ENCODE measurements around the gene CACNA1F. TPM values are rescaled to one million over a fixed set of nuclear protein-coding genes. Genes with fewer than 3 reads are reported as not detected.

Gene CACNA1F
- total RNA-seq, 1 donor from 2014 or later, result 0.13 TPM

GRCh38 chrX:49251325-49251724, 18.2 kb upstream of the CACNA1F start:
- Mint-ChIP-seq H3K27ac (no peak overlapping the region), H3K9me3 (no peaks in the 10 kb centered on the region), H3K4me3 (no peak overlapping the region), H3K4me1 (ENCODE audit: low read depth) (no peaks in the 10 kb centered on the region), H3K27me3 (ENCODE audit: insufficient read depth) (no peaks in the 10 kb centered on the region), H3K36me3 (ENCODE audit: low read depth) (peaks cover 10% of the 10 kb centered on the region)
- intact Hi-C loops (cut with micrococcal nuclease), result no loop called here
- no peak for DNase-seq (ENCODE audit: low spot score)

GRCh38 chrX:49250578-49250977, 17.4 kb upstream of the CACNA1F start:
- Mint-ChIP-seq H3K27me3 (ENCODE audit: insufficient read depth) (no peaks in the 10 kb centered on the region), H3K36me3 (ENCODE audit: low read depth) (peaks cover 12% of the 10 kb centered on the region), H3K9me3 (no peaks in the 10 kb centered on the region), H3K4me1 (ENCODE audit: low read depth) (no peaks in the 10 kb centered on the region), H3K27ac (peak overlapping the region; percentile 42), H3K4me3 (no peak overlapping the region)
- DNase-seq (ENCODE audit: low spot score), result no peak
- intact Hi-C loops (cut with micrococcal nuclease), result no loop called here

- Mint-ChIP-seq H3K9me3 (no peaks in the 10 kb centered on the region), H3K27me3 (ENCODE audit: insufficient read depth) (no peaks in the 10 kb centered on the region), H3K4me3 (no peak overlapping the region), H3K36me3 (ENCODE audit: low read depth) (peaks cover 12% of the 10 kb centered on the region), H3K4me1 (ENCODE audit: low read depth) (no peaks in the 10 kb centered on the region), H3K27ac (no peak overlapping the region)
- DNase-seq (ENCODE audit: low spot score), result no peak
- intact Hi-C loops (cut with micrococcal nuclease), result no loop called here
These were observed 16.9 kb upstream of the CACNA1F start for GRCh38 chrX:49250066-49250465.

- Mint-ChIP-seq H3K27ac (no peak overlapping the region), H3K27me3 (ENCODE audit: insufficient read depth) (no peaks in the 10 kb centered on the region), H3K4me1 (ENCODE audit: low read depth) (no peaks in the 10 kb centered on the region), H3K4me3 (no peak overlapping the region), H3K36me3 (ENCODE audit: low read depth) (peaks cover 15% of the 10 kb centered on the region), H3K9me3 (no peaks in the 10 kb centered on the region)
- DNase-seq (ENCODE audit: low spot score), result no peak
- intact Hi-C loops (cut with micrococcal nuclease), result no loop called here
These were observed 16.5 kb upstream of the CACNA1F start for GRCh38 chrX:49249616-49250015.

GRCh38 chrX:49249071-49249470, 15.9 kb upstream of the CACNA1F start:
- Mint-ChIP-seq H3K4me1 (ENCODE audit: low read depth) (no peaks in the 10 kb centered on the region), H3K36me3 (ENCODE audit: low read depth) (peaks cover 17% of the 10 kb centered on the region), H3K27ac (no peak overlapping the region), H3K9me3 (no peaks in the 10 kb centered on the region), H3K4me3 (no peak overlapping the region), H3K27me3 (ENCODE audit: insufficient read depth) (no peaks in the 10 kb centered on the region)
- intact Hi-C loops (cut with micrococcal nuclease), result no loop called here
- DNase-seq (ENCODE audit: low spot score), result no peak

- Mint-ChIP-seq H3K27me3 (ENCODE audit: insufficient read depth) (no peaks in the 10 kb centered on the region), H3K4me3 (no peak overlapping the region), H3K9me3 (no peaks in the 10 kb centered on the region), H3K27ac (peak overlapping the region; percentile 44), H3K4me1 (ENCODE audit: low read depth) (no peaks in the 10 kb centered on the region), H3K36me3 (ENCODE audit: low read depth) (peaks cover 22% of the 10 kb centered on the region)
- intact Hi-C loops (cut with micrococcal nuclease), result no loop called here
- DNase-seq (ENCODE audit: low spot score), result no peak
These were observed 15.0 kb upstream of the CACNA1F start for GRCh38 chrX:49247916-49248811.

- Mint-ChIP-seq H3K4me1 (ENCODE audit: low read depth) (no peaks in the 10 kb centered on the region), H3K27me3 (ENCODE audit: insufficient read depth) (no peaks in the 10 kb centered on the region), H3K36me3 (ENCODE audit: low read depth) (peaks cover 25% of the 10 kb centered on the region), H3K4me3 (no peak overlapping the region), H3K27ac (no peak overlapping the region), H3K9me3 (no peaks in the 10 kb centered on the region)
- intact Hi-C loops (cut with micrococcal nuclease), result no loop called here
- DNase-seq (ENCODE audit: low spot score), result no peak
These were observed 14.2 kb upstream of the CACNA1F start for GRCh38 chrX:49247346-49247745.

GRCh38 chrX:49246541-49246940, 13.4 kb upstream of the CACNA1F start:
- intact Hi-C loops (cut with micrococcal nuclease), result no loop called here
- Mint-ChIP-seq H3K27me3 (ENCODE audit: insufficient read depth) (no peaks in the 10 kb centered on the region), H3K36me3 (ENCODE audit: low read depth) (peaks cover 26% of the 10 kb centered on the region), H3K4me3 (no peak overlapping the region), H3K9me3 (no peaks in the 10 kb centered on the region), H3K4me1 (ENCODE audit: low read depth) (no peaks in the 10 kb centered on the region), H3K27ac (no peak overlapping the region)
- DNase-seq (ENCODE audit: low spot score), result no peak

GRCh38 chrX:49244207-49244606, 11.1 kb upstream of the CACNA1F start:
- H3K27ac Mint-ChIP-seq, result no peak overlapping the region
- no peaks in the 10 kb centered on the region for H3K9me3 Mint-ChIP-seq
- H3K36me3 Mint-ChIP-seq (ENCODE audit: low read depth), result peaks cover 31% of the 10 kb centered on the region
- DNase-seq (ENCODE audit: low spot score), result no peak
- no peaks in the 10 kb centered on the region for H3K27me3 Mint-ChIP-seq (ENCODE audit: insufficient read depth)
- no peak overlapping the region for H3K4me3 Mint-ChIP-seq
- intact Hi-C loops (cut with micrococcal nuclease), result no loop called here
- no peaks in the 10 kb centered on the region for H3K4me1 Mint-ChIP-seq (ENCODE audit: low read depth)

GRCh38 chrX:49243166-49243565, 10.0 kb upstream of the CACNA1F start:
- DNase-seq (ENCODE audit: low spot score), result no peak
- H3K4me1 Mint-ChIP-seq (ENCODE audit: low read depth), result no peaks in the 10 kb centered on the region
- H3K27ac Mint-ChIP-seq, result no peak overlapping the region
- intact Hi-C loops (cut with micrococcal nuclease), result no loop called here
- H3K27me3 Mint-ChIP-seq (ENCODE audit: insufficient read depth), result no peaks in the 10 kb centered on the region
- no peak overlapping the region for H3K4me3 Mint-ChIP-seq
- H3K36me3 Mint-ChIP-seq (ENCODE audit: low read depth), result peaks cover 31% of the 10 kb centered on the region
- H3K9me3 Mint-ChIP-seq, result no peaks in the 10 kb centered on the region

GRCh38 chrX:49242545-49243066, 9.5 kb upstream of the CACNA1F start:
- Mint-ChIP-seq H3K27me3 (ENCODE audit: insufficient read depth) (no peaks in the 10 kb centered on the region), H3K4me1 (ENCODE audit: low read depth) (no peaks in the 10 kb centered on the region), H3K36me3 (ENCODE audit: low read depth) (peaks cover 31% of the 10 kb centered on the region), H3K4me3 (no peak overlapping the region), H3K27ac (no peak overlapping the region), H3K9me3 (no peaks in the 10 kb centered on the region)
- no peak for DNase-seq (ENCODE audit: low spot score)
- intact Hi-C loops (cut with micrococcal nuclease), result no loop called here

- no peak overlapping the region for H3K4me3 Mint-ChIP-seq
- no peak for DNase-seq (ENCODE audit: low spot score)
- peaks cover 26% of the 10 kb centered on the region for H3K36me3 Mint-ChIP-seq (ENCODE audit: low read depth)
- intact Hi-C loops (cut with micrococcal nuclease), result no loop called here
- H3K4me1 Mint-ChIP-seq (ENCODE audit: low read depth), result peaks cover 17% of the 10 kb centered on the region
- no peaks in the 10 kb centered on the region for H3K9me3 Mint-ChIP-seq
- no peaks in the 10 kb centered on the region for H3K27me3 Mint-ChIP-seq (ENCODE audit: insufficient read depth)
- no peak overlapping the region for H3K27ac Mint-ChIP-seq
These were observed 5.6 kb upstream of the CACNA1F start for GRCh38 chrX:49238735-49239134.

- H3K4me1 Mint-ChIP-seq (ENCODE audit: low read depth), result peaks cover 23% of the 10 kb centered on the region
- H3K36me3 Mint-ChIP-seq (ENCODE audit: low read depth), result peaks cover 17% of the 10 kb centered on the region
- peak overlapping the region; percentile 94 for H3K4me3 Mint-ChIP-seq
- no peaks in the 10 kb centered on the region for H3K27me3 Mint-ChIP-seq (ENCODE audit: insufficient read depth)
- peak overlapping the region; percentile 86 for H3K27ac Mint-ChIP-seq
- DNase-seq (ENCODE audit: low spot score), result no peak
- intact Hi-C loops (cut with micrococcal nuclease), result no loop called here
- H3K9me3 Mint-ChIP-seq, result no peaks in the 10 kb centered on the region
These were observed 3.9 kb upstream of the CACNA1F start for GRCh38 chrX:49237060-49237459.
